HG02973 (cell line): Measurements from ENCODE around the gene L3MBTL1.

Source experiments
- ATAC-seq: cut with Tn5 transposase; IDR thresholded peaks from one replicate; pipeline ENCODE4 v1.9.1; 2021; ENCODE audit warnings: moderate library complexity; ENCODE audit not compliant: unreplicated experiment

Gene L3MBTL1

GRCh38 chr20:43558412-43559146 is 51.1 kb downstream of the L3MBTL1 start, which contains the start of gene SGK2:
SGK2 (plus strand) TSS chr20:43559027; CDS start chr20:43566496, 7,469 bp downstream.
- no peak for ATAC-seq

- no peak for ATAC-seq
These were observed 51.9 kb downstream of the L3MBTL1 start for GRCh38 chr20:43559147-43559987.

GRCh38 chr20:43560974-43561373 is 53.5 kb downstream of the L3MBTL1 start:
- no peak for ATAC-seq

GRCh38 chr20:43563429-43563828 is 55.9 kb downstream of the L3MBTL1 start:
- no peak for ATAC-seq

- ATAC-seq: no peak
These were observed 56.5 kb downstream of the L3MBTL1 start for GRCh38 chr20:43563991-43564390.

GRCh38 chr20:43564455-43564854 is 57.0 kb downstream of the L3MBTL1 start:
- no peak for ATAC-seq

GRCh38 chr20:43564993-43565757 is 57.7 kb downstream of the L3MBTL1 start:
- ATAC-seq: no peak

- ATAC-seq: no peak
These were observed 58.2 kb downstream of the L3MBTL1 start for GRCh38 chr20:43565758-43566104.

- ATAC-seq: no peak
These were observed 60.0 kb downstream of the L3MBTL1 start for GRCh38 chr20:43567477-43567876.

- ATAC-seq: no peak
These were observed 61.2 kb downstream of the L3MBTL1 start for GRCh38 chr20:43568706-43569105.

GRCh38 chr20:43569282-43569681 is 61.8 kb downstream of the L3MBTL1 start:
- ATAC-seq: no peak

- ATAC-seq: no peak
These were observed 63.0 kb downstream of the L3MBTL1 start for GRCh38 chr20:43570496-43570895.

- no peak for ATAC-seq
These were observed 63.8 kb downstream of the L3MBTL1 start for GRCh38 chr20:43571310-43571709.

GRCh38 chr20:43571771-43572170 is 64.3 kb downstream of the L3MBTL1 start:
- ATAC-seq: no peak

- no peak for ATAC-seq
These were observed 65.4 kb downstream of the L3MBTL1 start for GRCh38 chr20:43572891-43573290.

- ATAC-seq: no peak
These were observed 68.6 kb downstream of the L3MBTL1 start for GRCh38 chr20:43576108-43576507.

- ATAC-seq: no peak
These were observed 72.6 kb downstream of the L3MBTL1 start for GRCh38 chr20:43579861-43580793.

GRCh38 chr20:43583133-43583864 is 75.8 kb downstream of the L3MBTL1 start:
- no peak for ATAC-seq

GRCh38 chr20:43583982-43584432 is 76.5 kb downstream of the L3MBTL1 start:
- no peak for ATAC-seq
